Stimulated activated CD8-positive, alpha-beta memory T cell treated with anti-CD3 and anti-CD28 coated beads, Interleukin-2, amount 100 ng/mL, for 1 hour (primary cell): ENCODE measurements around the gene ANO4.

Experiments
- DNase-seq, 2 donors: peaks; one replicate each; pipeline ENCODE4 v3.0.0-alpha.2; 2020; ENCODE audit warnings: low read depth in 2 of 2

ANO4 gene

DNA sequence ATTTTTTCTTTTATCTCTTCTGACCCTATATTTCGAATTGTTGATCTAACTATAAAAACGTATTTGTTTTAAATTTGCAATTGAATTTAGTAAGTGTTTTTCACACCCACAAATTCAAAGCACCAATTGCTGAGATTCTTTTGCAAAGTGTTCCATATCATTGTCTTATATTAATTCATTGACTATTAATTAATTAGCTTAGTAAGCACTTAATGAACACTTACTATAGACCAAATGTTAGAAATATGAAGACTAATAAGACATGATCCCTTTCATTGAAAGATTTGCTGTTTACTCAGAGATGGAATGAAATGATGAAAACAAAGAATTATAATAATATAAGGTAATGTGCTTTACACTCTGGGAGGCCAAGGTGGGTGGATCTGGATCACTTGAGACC, 14.2 kb downstream of the ANO4 start:
- no peak for DNase-seq

DNA sequence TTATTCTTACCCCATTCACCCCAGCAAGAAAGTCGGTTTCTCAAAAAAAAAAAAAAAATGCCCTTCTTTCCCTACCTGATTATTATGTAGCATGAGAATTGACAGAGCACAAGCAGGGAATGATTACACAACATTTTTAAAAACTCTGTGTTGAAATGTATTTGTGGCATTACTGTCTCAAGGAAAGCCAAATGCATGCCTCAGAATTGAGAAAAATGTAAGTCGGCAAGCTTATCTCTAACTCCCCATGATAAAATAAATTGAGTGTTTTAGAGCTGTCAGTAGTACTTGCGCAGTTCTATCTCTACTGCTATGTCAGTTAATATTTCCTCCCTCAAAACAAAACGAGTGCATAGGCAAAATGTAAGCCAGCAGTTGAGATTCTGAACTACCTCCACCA, 25.7 kb downstream of the ANO4 start:
- DNase-seq = no peak

DNA sequence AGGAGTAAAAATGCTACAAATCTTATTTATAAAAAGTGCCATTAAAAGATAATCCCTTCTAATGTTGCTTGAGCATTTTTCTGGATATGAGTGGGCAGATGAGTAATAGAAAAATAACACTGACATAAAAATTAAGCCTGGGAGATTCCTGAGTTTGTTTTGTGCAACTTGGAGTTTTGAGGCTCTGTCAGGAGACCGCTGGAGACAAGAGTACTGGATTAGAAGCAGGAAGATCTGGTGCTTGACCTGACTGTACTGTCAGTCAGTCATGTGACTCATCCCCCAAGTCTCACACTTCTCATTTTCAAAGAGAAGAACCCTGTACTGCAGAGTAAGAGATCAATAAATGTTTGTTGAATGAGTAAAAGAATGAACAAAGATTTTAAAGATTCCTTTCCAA, 29.4 kb downstream of the ANO4 start:
- DNase-seq = no peak

DNA sequence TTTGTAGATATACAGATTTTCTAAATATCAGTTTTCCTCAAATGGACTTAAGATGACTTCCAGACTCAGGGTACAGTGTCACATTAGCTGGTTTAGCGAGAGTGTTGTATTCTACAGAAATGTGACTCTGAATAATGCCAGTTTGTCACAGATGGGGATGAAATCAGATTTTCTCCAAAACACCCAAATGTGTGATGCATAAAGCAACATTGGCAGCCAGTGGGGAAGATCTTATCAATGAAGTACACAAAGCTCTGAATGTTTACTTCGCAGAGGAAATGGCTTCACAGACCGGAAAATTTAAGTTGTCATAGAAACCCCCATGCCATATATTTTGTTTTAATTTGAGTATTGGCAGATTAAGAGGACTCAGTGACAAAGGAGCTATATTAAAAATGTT, 29.9 kb downstream of the ANO4 start:
- DNase-seq = no peak

DNA sequence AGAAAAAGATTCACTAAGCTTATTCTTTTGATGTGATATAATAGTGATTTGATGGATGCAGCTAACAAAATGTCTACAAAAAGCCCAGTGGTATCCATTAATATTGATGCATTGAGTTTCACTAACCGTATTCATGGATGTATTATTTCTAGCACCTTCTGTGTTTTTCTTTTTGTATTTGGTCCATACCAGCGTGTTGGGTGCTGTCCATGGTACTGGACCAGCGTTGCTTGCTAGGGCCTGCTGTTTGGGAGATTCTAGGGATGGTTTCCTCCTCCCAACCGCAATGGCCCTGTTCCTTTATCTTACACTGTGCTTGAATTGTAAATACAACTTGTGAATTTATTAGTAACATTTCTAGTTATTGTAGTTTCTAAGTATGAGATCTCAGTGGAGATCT, 31.7 kb downstream of the ANO4 start:
- DNase-seq = no peak

DNA sequence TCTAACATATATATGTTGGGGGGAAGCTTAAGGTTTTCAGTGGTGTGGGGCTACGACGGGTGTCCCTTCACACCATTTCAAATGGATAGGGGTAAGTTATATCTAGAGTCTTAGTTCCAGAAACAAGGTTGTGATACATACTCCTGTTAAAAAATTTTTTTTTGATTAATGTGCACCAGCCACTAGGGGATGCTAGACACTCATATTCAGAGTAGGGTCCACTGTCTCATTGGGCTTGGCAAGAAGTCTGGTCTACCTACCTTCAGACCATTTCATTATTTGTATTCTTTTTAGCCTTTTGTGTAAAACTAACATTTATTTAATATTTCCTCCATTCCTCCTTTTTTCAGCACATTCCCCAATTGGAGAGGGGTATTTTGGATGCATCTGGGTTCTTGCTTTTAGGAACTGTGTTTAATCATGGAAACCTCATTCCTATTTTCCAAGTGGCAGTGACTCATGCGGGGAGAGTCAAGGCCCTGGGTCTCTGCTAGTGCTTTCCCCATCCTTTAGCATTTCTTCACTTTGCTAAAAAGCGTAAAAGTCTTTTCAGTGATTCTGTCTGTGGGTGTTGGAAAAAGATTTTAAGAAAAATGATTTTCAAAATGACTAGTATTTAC, 33.4 kb downstream of the ANO4 start:
- DNase-seq = no peak

DNA sequence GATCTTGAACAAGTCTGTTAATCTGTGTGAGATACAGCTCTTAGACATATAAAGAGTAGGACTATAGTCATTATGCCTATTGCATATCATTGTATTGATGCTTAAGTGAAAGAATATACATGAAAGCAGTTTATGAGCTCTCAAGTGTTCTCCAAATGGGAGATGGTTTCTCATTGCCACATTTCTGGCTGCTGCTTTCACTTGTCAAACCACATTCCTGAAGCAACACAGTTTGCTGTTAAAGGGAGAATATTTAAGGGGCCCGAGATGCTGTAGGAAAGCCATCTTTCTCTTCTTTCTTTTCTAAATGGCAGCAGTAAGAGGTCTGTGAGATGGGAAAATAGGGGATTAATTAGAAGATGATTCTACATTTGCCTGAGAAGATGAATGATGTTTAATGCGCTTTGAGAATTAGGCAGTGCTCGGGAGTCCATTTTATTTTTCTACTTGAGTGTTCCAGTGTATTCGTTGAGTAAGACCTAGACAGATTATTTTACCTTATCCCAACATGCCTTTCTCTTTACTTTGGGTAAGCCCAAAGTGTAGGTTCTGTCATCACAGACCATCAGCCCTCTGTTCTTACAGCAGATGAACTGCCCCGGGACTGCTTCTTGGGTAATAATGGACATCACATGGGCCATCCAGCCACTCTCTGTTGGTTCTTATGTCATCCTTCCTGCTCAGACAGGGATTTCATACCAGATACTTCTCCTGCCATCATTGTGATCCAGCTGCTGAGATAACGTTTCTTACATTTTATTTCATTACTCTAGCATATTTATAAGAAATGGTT, 35.6 kb downstream of the ANO4 start:
- DNase-seq = no peak

DNA sequence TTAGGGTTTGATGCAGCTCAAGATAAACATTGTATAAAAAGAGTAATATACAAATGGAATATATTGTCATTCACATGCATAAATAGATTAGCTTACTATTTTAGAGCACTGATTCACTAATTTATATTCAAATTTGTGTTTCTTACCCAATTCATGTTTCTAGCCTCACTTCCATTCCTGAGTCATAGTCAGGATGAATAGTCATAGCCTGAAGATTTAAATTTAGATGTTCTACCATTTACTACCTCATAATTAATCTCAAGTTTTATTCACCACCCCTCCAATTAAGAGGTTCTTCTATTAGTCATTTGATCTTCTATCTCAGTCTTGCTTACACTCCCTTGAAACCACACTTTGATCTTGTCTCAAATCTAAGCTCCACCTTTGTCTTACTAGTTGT, 38.7 kb downstream of the ANO4 start:
- DNase-seq = no peak

DNA sequence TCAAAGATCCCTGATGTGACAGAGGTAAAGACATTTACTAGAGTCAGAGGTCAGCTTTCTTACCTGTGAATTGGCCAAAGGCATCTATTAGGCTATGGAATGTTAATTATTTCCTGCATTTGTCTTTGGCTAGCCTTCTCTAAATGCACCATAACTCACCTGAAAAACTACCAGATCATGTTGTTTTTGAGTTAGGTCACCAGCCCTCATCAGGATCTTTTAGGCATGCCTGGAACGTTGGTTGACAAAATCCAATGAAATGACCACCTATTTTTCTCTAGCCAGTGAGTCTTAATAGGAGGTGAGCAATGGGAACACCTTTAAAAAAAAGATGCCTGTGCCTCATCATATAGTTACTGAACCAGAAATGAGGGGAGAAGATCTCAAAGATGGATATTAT, 46.2 kb downstream of the ANO4 start:
- DNase-seq = no peak

DNA sequence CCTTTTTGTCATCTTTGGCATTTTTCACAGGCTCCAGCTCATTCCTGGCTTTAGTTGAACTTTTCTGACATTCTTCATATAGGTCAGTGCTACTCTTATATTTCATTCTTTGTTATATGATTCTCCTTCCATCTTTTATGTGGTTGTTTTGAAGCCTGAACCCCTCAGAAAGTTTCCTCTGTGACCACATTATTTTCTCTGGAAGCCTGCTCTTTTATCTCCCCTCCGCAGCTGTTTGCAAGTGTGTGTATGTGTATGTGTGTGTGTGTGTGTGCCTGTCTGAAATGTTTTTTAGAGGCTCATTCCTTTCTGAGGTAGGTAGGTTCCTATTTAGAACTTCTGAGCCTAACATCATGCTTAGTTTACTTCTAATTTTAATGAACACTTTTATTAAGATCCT, 47.6 kb downstream of the ANO4 start:
- no peak for DNase-seq

DNA sequence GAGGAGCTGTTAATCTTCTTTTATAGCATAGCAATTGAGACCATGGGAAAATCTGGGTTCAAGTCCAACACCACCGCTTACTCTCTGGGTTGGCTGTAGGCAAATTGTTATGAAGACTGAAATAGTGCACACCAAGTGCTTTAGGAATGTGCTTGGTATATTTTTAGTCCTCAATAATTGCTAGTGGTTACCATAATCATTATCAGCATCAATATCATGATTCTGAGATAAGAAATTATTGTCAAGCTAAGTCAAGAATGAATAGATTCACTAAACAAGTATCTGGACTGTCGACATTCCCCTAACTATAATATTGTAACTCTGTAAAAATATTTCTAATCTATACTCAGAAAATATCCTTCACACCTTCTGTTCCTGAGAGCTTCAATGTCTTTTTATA, 48.5 kb downstream of the ANO4 start:
- DNase-seq = no peak

DNA sequence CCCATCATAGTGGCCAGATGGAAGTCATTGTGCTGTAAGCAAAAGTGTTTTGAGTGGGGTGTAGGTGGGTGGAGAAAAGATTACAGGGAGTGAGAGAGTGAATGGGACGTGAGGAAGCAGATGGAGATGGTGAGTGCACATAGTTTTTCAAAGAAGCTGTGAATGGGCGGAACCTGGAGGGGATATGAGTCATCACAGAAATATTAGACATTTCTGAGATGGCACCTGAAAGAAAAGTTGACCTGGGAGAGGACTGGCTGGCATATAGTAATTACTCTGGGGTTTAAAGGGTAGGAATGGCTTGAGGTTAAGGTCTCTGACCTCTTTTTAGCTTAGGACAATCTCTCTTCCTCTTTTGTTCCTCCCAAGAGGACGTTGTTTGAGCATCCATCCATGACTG, 50.5 kb downstream of the ANO4 start:
- no peak for DNase-seq

DNA sequence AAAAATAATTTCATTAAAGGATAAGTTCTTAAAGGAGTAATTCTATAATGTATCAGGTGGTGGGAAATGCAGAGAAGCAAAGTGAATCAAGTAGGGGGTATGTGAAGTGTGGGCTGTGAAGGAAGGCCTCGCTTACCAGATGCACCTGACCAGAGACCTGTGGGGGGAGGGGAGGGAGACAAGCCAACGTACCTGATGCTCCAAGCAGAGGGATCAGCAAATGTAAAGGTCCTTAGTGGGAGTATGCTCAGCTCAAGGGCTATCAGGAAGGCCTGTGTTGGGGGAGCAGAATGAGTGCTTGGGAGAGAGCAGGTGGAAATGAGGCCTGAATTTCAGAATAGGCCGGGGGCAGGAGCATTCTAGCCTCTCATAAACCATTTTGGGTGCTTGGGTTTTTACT, 57.1 kb downstream of the ANO4 start:
- no peak for DNase-seq

DNA sequence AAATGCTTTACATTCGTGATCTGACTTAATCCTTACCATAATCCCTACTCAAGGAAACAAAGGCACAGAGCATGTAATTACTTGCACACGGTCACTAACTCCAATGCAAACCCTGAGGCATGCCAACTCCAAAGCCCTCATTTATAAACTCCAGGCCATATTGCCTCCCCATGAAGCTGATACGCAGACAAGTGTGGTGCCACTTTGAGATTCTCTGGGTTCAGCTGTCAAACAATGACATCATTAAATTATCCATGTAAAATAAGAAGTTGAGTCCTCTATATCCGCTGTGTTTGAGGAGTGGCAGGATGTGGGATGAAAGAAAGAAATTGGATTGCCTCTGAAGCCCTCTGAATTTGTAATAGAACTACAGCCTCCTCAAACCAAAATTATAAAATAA, 62.8 kb downstream of the ANO4 start:
- no peak for DNase-seq

DNA sequence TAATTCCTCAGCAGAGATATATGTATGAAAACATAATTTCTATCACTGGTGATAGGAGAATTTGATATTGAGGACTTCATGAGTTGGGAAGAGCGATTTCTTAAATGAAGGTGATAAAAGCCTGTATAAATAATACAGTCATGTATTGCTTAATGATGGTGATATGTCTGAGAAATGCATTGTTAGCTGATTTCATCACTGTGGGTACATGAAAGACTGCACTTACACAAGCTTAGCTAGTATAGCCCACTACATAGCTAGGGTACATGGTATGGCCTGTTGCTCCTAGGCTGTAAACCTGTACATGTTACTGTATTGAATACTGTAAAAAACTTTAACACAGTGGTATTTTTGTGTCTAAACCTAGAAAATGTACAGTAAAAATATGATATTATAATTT, 63.4 kb downstream of the ANO4 start:
- no peak for DNase-seq

DNA sequence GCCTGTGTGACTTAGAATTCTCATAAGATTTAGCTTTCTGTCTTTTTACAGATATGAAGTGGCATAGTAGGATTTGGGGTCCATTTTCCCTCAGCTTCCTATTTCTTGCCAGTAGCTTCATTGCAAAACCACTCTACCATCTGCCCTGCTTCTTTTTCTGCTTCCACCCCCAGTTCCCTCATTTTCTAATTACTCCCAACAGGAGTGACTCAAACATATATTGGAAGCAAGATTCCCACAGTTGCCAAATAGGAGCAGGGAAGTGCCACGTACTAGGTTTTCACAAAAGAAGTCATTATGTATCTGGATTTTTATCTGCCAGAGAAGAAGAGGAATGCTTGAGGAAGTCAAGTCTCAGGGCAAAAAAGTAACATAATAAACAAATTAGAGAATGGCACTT, 64.1 kb downstream of the ANO4 start:
- DNase-seq = no peak

DNA sequence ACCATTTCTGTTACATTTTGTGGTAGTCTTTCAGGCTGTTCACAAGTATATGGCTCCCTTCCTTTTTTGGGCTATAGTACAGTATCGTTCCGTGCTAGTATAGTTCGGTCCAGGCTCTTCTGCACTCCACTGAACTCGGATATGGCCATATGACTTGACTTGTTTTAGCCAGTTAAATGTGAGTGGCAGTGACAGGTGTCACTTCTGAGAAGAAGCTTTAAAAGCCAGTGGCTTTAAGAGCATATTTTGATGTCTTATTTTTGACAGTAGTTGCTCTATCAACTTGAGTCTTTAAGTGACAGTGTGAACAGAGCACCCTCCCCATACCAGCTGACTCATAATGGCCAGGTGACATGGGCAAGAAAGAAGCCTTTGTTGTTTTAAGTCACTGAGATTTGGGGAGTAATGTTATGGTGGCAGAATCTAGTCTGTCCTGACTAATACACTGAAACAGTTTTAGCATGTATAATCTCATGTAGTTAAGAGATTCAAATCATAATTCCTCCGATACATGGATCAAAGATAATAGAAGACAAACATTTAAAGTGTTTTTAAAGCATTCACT, 64.6 kb downstream of the ANO4 start:
- DNase-seq = no peak

DNA sequence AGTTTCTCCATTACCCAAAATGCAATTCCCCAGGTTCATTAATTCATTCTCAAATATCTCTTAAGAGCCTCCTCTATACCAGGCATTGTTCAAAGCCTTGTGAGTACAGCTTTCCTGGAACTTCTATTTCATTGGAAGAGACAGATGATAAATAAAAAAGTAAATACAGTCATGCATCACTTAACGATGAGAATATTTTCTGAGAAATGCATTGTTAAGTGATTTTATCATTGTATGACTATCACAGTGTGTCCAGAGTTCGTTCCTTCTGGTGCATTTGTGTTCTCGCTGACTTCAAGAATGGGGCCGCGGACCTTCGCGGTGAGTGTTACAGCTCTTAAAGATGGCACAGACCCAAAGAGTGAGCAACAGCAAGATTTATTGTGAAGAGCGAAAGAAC, 66.0 kb downstream of the ANO4 start:
- DNase-seq = no peak

DNA sequence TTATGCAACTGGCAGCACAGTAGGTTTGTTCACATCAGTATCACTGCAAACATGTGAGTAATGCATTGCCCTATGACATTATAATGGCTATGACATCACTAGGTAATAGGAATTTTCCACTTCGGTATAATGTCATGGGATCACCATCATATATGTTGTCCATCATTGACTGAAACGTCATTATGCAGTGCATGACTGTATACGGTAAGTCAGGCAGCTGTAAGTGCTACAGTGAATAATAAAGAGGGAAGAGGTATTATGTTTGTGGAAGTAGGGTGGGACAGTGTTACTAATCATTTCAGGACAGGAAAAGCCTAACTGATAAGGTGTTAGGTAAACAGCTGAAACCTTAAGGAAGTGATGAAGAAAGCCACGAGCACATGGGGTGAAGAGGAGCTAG, 68.1 kb downstream of the ANO4 start:
- DNase-seq = no peak

DNA sequence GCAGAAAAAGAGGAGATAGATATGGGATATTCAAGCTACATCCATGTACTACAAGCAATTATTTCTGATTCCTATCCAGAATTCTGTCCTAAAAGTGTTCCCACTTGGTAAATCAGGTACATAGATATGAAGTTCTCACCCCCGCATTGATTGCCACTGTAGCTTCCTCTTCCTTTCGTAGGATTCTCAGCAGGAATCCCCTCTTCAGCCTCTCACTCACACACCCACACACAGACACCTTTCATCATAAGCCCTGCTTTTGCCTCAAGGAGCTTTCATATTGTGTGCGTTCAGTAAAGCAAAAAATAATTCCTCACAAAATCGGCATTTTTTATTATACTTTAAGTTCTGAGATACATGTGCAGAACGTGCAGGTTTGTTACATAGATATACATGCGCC, 69.8 kb downstream of the ANO4 start:
- DNase-seq = no peak

DNA sequence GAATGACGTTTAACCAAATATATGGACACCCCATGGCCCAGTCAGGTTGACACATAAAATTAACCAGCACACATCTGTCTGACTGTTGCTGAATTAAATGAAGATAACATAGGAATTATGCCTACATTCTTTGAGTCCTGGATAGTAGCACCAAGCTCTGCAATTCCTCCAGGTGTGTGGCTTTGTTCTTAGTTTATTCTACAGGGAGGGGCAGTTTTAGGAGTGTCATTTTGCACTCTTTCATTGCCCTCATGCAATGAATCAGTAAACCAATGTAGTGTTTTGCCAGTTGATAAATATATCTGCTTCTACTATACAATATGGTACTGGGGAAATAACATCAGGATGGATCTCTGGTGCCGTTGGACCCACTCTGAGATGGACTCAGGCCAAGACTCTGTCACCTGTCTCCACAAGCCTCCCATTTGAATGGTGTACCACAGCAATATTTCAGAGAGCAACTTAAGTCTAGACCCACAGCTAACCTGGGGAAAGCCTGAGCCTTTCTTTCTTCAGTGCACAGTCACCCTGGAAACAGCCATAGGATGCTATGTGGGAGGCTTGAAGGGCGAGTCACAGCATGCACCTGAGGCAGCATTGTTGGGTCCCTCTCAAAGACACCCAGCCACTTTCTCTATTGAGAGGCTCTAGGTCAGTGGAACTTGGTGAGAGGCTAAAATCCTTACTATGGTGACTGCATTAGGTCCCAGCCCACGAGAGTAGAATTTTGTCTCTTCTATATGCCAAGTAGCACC, 73.2 kb downstream of the ANO4 start:
- no peak for DNase-seq

DNA sequence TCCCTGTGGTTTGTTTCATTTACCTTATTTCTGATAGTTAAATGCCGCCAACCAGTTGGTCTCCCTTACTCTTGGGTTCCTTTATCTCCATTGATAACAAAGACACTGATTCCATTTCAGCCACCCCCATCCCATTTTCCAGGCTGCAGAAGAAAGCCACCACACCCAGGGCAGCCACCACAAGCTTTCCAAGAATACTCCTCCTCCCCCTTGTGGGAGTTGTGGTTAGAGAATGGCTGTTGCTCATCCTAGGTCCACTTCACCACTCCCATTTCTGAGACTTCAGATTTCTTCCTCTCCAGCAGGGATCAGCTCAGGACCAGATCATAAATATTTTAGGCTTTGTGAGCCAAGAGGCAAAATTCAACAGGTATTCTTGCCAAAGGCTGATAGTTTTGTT, 73.9 kb downstream of the ANO4 start:
- no peak for DNase-seq

DNA sequence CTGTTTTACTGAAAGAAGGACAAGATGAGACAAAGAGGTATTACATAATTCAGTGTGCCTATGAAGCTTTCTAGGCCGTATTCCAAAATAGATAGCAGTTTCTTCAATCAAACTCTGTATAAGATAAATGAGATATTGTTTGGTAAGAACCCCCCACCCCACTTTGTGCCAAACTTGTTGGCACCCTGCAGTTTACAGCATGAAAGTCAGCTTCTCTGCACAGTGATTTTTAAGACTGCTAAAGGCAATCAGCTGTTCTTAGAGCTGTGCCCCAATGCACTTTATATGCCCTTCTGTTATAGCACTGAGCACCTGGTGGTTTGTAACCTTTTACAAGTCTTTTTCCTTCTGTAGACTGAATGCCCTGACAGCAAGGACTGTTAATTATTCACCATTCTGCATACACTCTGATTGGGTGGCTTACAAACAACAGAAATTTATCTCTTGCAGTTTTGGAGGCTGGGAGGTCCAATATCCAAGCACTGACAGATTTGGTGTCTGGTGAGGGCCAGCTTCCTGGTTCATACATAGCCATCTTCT, 76.7 kb downstream of the ANO4 start:
- no peak for DNase-seq
